NT2/D1 (cell line): ENCODE data around the gene ADPRS.
A peak's percentile ranks its signal among the peaks of the same experiment; 100 is the strongest.

Experiments used
- DNase-seq: peaks from one replicate; pipeline ENCODE4 v3.0.0-alpha.2; 2011; ENCODE audit warnings: low read depth, low spot score
- H3K27me3 ChIP-seq: 2 replicates; pipeline ENCODE4 v1.6.0; 2011; ENCODE audit warnings: mild to moderate bottlenecking; ENCODE audit not compliant: insufficient read length, insufficient read depth
- H3K36me3 ChIP-seq: 2 replicates; pipeline ENCODE4 v1.6.1; 2011; ENCODE audit warnings: mild to moderate bottlenecking, low read length, mixed read lengths; ENCODE audit not compliant: insufficient read depth, insufficient read length
- H3K4me1 ChIP-seq: 2 replicates; pipeline ENCODE4 v1.5.1; 2011; ENCODE audit not compliant: insufficient read depth, insufficient read length
- H3K4me3 ChIP-seq: 2 replicates; pipeline ENCODE4 v1.5.1; 2011; ENCODE audit warnings: low read depth; ENCODE audit not compliant: insufficient read length
- H3K9ac ChIP-seq: 2 replicates; pipeline ENCODE4 v1.6.0; 2011; ENCODE audit warnings: low read depth; ENCODE audit not compliant: insufficient read length
- H3K9me3 ChIP-seq: 2 replicates; pipeline ENCODE4 v1.5.1; 2011; ENCODE audit warnings: mild to moderate bottlenecking, low read length; ENCODE audit not compliant: insufficient read depth
- SUZ12 ChIP-seq: IDR thresholded peaks from 2 replicates; pipeline ENCODE4 v1.6.1; 2011; ENCODE audit not compliant: insufficient read length, insufficient read depth; ENCODE audit errors: extremely low read depth
- YY1 ChIP-seq: IDR thresholded peaks from 2 replicates; pipeline ENCODE4 v1.6.1; 2011; ENCODE audit not compliant: insufficient read length, insufficient read depth
- ZNF274 ChIP-seq: IDR thresholded peaks from 2 replicates; pipeline ENCODE4 v1.6.1; 2011; ENCODE audit warnings: mild to moderate bottlenecking, low read depth, low read length

ADPRS gene

GRCh38 chr1:36088265-36088576 lies 471 bp upstream of the ADPRS start:
- H3K4me3 ChIP-seq, result peak overlapping the region; percentile 98
- peaks cover 9% of the 10 kb centered on the region for H3K27me3 ChIP-seq

GRCh38 chr1:36089393-36090121 lies 865 bp downstream of the ADPRS start:
- no peak for DNase-seq
- no peaks in the 10 kb centered on the region for H3K9me3 ChIP-seq
- H3K27me3 ChIP-seq, result peaks cover 7% of the 10 kb centered on the region
- H3K4me1 ChIP-seq, result peaks cover 33% of the 10 kb centered on the region
- no peak for TF ChIP-seq SUZ12
- TF ChIP-seq YY1, result no peak
- TF ChIP-seq ZNF274, result no peak
- H3K9ac ChIP-seq, result peak overlapping the region; percentile 97
- H3K36me3 ChIP-seq, result peaks cover 53% of the 10 kb centered on the region
- peak overlapping the region; percentile 98 for H3K4me3 ChIP-seq

More at GRCh38 chr1:36088265-36088576, 471 bp upstream of the ADPRS start:
- no peak for DNase-seq
- peaks cover 33% of the 10 kb centered on the region for H3K4me1 ChIP-seq
- H3K36me3 ChIP-seq, result peaks cover 39% of the 10 kb centered on the region
- no peaks in the 10 kb centered on the region for H3K9me3 ChIP-seq
- H3K9ac ChIP-seq, result peak overlapping the region; percentile 85
- TF ChIP-seq SUZ12 (no peak), ZNF274 (no peak), YY1 (no peak)

- peaks cover 69% of the 10 kb centered on the region for H3K36me3 ChIP-seq
- H3K9me3 ChIP-seq, result no peaks in the 10 kb centered on the region
- H3K4me3 ChIP-seq, result no peak overlapping the region
- H3K4me1 ChIP-seq, result peaks cover 29% of the 10 kb centered on the region
- no peak overlapping the region for H3K9ac ChIP-seq
- DNase-seq, result no peak
- no peaks in the 10 kb centered on the region for H3K27me3 ChIP-seq
- TF ChIP-seq YY1, result no peak
- no peak for TF ChIP-seq SUZ12
- TF ChIP-seq ZNF274, result no peak
These were observed 2.4 kb downstream of the ADPRS start for GRCh38 chr1:36091141-36091540.

GRCh38 chr1:36091698-36092097 lies 3.0 kb downstream of the ADPRS start:
- Histone ChIP-seq H3K4me3 (no peak overlapping the region), H3K4me1 (peaks cover 28% of the 10 kb centered on the region), H3K36me3 (peaks cover 74% of the 10 kb centered on the region), H3K9ac (peak overlapping the region; percentile 1), H3K9me3 (no peaks in the 10 kb centered on the region), H3K27me3 (no peaks in the 10 kb centered on the region)
- TF ChIP-seq ZNF274, result no peak
- TF ChIP-seq YY1, result no peak
- no peak for TF ChIP-seq SUZ12
- DNase-seq, result no peak

- TF ChIP-seq YY1, result no peak
- TF ChIP-seq SUZ12, result no peak
- TF ChIP-seq ZNF274, result no peak
- no peak for DNase-seq
- Histone ChIP-seq H3K27me3 (no peaks in the 10 kb centered on the region), H3K9me3 (no peaks in the 10 kb centered on the region), H3K4me1 (peaks cover 28% of the 10 kb centered on the region), H3K4me3 (no peak overlapping the region), H3K36me3 (peaks cover 77% of the 10 kb centered on the region), H3K9ac (peak overlapping the region; percentile 1)
These were observed 3.6 kb downstream of the ADPRS start for GRCh38 chr1:36092166-36092797.

GRCh38 chr1:36092798-36093185 lies 4.1 kb downstream of the ADPRS start:
- H3K4me1 ChIP-seq, result peaks cover 29% of the 10 kb centered on the region
- H3K9me3 ChIP-seq, result no peaks in the 10 kb centered on the region
- peaks cover 77% of the 10 kb centered on the region for H3K36me3 ChIP-seq
- no peaks in the 10 kb centered on the region for H3K27me3 ChIP-seq
- no peak overlapping the region for H3K9ac ChIP-seq
- TF ChIP-seq YY1 (no peak), ZNF274 (no peak), SUZ12 (no peak)
- DNase-seq, result no peak
- H3K4me3 ChIP-seq, result no peak overlapping the region

- TF ChIP-seq YY1 (no peak), ZNF274 (no peak), SUZ12 (no peak)
- no peaks in the 10 kb centered on the region for H3K27me3 ChIP-seq
- no peak for DNase-seq
- H3K4me3 ChIP-seq, result no peak overlapping the region
- peaks cover 27% of the 10 kb centered on the region for H3K4me1 ChIP-seq
- peaks cover 77% of the 10 kb centered on the region for H3K36me3 ChIP-seq
- H3K9me3 ChIP-seq, result no peaks in the 10 kb centered on the region
- no peak overlapping the region for H3K9ac ChIP-seq
These were observed 4.5 kb downstream of the ADPRS start for GRCh38 chr1:36093226-36093625.
